Activated gamma-delta T cell treated with Interleukin-2 at 50 U/mL for 16 hours (primary cell): ENCODE results near the gene GPR183.

Experiments
- DNase-seq: peaks from one replicate; pipeline ENCODE4 v3.0.0-alpha.2; 2020

Gene GPR183

GRCh38 chr13:99339230-99339721 lies 32.1 kb upstream of the GPR183 start:
- no peak for DNase-seq

DNA sequence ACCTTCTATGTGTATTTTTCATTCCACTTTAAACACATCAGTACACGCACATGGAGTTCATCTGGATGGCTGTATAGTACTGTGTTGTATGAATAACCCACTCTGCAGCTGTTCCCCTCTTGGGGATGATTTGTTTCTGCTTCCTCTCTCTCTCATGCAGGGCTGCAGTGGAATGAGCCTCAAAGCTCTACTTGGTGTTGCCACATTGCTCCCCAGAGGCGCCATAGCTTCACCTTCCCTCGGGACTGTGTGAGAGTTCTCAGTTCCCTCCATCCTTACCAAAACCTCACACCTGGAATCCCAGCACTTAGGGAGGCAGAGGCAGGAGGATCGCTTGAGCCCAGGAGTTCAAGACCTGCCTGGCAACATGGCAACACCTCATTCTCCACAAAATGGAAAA lies 28.4 kb upstream of the GPR183 start:
- DNase-seq, result no peak

DNA sequence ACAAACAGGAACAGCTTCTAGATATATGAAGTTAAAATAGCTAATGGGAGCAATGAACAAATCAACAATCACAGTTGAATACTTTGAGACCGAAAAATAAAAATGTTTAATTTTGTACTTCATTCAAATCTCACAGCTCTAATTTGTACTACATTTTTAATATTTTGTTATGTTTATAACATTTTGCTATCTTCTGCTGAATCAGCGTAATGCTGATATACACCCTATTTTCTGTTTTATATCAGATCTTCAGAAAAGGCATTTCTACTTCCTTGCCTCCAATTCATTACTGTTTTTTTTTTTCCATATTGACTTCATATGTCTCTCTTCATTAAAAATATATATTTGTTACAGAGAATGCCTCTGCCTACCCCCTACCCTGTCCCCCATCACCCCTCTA lies 27.9 kb upstream of the GPR183 start:
- DNase-seq, result no peak

- DNase-seq, result no peak
Observed at GRCh38 chr13:99334221-99334620, 27.0 kb upstream of the GPR183 start.

- DNase-seq, result no peak
Observed at GRCh38 chr13:99332456-99332855, 25.3 kb upstream of the GPR183 start.

- DNase-seq, result no peak
Observed at GRCh38 chr13:99331881-99332293, 24.7 kb upstream of the GPR183 start.

DNA sequence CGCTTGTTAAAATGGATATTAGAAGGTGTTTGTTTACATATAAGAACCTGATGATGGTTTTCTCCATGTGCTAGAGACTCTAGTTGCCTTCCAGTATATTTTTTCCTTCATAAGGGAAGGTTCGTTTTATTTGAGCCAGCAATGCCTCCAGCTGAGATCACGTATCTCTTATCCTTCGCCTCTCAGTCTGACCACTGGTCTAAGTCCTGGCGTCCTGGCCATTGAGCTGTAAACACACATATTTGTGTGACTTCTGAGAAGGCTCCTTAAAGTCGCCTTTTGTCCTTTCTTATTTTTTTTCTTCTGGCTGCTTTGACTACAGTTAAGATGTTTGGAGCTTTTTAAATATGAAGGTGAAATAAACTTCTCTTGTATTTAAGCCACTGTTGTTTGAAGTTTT lies 23.7 kb upstream of the GPR183 start:
- no peak for DNase-seq

DNA sequence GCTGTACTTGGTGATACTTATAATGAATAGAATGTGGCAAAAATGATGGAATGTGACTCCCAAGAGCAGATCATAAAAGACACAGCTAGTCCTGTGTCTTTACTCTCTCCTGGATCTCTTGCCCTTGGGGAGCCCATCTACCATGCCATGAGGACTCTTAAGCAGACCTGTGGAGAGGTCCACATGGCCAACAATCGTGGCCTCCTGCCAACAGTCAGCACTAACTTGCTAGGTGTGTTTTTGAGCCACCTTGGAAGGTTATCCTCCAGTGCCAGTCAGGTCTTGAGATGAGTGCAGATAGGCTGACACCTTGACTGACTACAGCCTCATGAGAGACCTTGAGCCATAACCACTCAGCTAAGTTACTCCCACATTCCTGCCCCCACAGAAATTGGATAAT lies 22.3 kb upstream of the GPR183 start:
- DNase-seq, result no peak

GRCh38 chr13:99327761-99328160 lies 20.6 kb upstream of the GPR183 start:
- DNase-seq, result no peak

DNA sequence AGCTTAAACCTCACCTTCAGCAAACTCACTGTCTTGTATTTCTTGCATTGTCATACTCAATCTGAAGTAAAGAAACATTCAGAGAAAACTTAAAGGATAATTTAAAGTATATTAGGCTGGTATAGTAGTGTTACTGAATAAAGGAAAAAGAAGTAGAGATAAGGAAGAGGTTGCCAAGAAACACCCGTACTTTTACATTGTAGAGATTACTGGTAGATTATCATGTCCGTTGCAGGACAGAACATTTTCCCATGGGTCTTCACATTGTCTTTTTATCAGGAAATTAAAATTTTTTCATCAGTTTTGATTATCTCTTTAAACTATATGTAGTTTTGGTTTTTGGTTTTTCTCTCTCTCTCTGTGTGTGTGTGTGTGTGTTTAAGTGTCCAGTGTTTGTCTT lies 19.9 kb upstream of the GPR183 start:
- DNase-seq, result no peak

DNA sequence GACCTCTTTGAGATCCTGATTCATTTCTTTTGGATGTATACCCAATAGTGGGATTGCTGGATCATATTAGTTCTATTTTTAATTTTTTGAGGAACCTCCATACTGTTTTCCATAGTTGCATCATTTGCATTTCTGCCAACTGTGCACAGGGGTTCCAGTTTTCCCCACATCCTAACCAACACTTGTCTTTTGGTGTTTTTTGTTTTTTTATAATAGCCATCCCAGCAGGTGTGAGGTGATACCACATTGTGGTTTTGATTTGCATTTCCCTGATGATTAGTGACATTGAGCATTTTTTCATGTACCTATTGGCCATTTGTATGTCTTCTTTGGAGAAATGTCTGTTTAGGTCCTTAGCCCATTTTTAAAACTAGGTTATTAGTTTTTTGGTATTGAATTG lies 18.8 kb upstream of the GPR183 start:
- DNase-seq, result no peak

DNA sequence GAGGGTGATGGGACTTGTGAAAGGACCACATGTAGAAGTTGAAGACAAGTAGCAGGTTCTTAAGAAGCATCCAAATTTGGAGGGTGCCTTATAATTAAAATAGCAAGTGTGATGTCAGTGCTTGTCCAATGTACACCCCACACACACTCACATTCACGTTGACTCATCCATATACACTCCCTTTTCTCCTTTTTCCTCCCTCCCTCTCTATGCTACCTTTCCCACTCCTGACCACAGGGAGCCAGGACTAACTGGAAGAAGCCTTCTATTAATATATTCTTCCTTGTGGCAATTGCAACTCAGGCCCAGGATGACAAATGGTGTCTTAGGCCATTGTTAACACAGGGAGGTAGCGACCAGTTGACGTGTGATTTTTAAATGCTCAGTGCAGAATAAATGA lies 16.3 kb upstream of the GPR183 start:
- no peak for DNase-seq

DNA sequence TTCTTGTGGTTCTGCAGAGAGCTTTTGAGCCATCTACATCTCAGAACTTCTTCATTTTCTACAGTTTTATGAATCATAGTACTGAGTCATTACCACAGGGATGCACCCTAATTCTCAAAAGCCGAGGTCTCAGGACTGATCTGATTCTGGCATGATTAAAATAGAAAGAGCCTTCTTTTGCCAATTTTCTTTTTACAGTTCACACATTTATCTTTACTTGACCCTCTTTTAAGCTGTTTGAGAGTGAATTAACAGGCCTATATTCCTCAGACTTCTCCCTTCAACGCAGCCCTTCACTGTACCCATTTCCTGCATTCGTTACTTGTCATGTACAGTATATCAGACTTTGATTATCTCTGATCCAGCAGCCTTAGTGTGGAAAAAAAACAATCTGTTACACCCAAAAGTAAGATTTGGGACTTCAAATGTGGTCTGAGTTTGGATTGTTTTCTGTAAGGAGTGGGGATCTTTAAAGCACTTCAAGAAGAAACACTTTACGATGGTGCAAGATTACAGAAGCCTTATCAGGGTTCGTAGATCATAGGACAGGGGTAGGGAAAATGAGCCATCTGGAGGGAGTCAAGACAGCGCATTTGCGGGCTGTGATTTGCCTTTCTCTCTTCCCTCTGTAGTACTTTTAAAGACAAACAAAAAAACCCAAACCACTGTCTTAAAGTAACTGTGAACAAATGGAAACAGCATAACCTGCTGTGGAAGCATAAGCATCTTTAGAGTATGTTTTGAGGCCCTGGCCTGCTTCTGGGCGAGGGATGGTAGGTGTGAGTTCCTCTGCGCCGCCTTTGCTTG lies 15.3 kb upstream of the GPR183 start:
- DNase-seq, result no peak

DNA sequence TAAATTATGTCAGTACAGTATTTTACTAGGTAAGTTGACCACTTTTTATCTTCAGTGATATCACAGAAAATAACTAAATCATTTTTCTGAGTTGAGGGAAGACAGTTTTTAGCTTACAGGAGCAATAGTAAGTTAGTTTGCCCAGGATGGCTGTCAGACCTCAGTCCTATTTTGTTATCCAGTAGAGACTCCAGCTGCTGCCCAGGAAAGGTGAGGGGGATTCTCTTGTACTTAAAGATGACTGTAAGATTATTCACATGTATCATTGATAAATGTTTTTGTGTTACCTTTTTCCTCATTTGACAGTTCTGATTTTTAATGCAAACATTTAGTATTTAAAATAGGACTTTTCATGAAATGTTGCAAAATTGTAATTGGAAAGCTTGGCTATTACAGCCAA lies 14.5 kb upstream of the GPR183 start:
- no peak for DNase-seq

- no peak for DNase-seq
Observed at GRCh38 chr13:99320693-99321481, 13.7 kb upstream of the GPR183 start.

DNA sequence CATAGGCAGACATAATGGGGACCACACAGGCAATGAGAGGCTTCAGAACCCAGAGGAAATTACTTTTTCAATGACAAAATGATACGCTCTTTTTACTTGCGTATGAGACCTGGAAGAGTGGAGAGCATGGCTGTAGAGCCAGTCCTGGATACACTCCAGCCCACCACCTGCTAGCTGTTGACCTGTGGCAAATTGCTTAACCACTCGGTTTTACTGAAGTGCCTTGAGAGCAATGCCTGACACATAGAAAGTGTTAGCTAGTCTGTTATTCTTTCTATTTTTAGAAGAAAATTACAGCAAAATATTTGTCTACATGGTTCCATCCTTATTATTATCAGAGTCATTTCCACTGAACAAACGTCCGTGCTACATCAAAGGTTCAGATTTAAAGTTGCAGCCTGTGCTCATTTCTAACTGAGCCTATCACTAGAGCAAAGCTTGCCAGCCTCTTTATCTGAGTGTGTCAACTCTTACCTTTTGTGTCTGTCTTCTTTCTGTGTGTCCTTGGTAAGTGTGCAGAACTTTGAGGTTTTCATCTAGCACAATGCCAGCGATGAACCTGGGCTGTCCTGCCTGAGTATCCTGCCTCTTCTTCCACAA lies 9.6 kb upstream of the GPR183 start:
- no peak for DNase-seq

DNA sequence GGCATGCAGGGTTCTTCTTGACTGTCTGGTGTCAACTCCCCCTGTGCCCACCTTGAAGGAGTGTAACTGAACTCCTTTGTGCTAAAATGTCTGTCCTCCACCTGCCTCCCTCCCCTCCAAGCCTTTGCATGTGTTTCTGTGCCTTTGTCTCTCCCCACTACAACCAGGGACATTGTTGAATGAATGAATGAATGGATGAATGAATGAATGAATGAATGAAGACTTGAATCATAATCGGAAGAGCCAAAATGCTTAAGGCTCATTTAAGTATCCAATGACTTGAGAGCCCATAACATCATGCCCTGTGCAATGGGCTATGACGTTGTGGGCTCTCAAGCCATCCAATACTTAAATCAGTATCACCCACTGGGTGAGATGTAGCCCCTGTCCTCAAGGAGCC lies 9.0 kb upstream of the GPR183 start:
- DNase-seq, result no peak

GRCh38 chr13:99315186-99315585 lies 8.0 kb upstream of the GPR183 start:
- DNase-seq, result no peak

DNA sequence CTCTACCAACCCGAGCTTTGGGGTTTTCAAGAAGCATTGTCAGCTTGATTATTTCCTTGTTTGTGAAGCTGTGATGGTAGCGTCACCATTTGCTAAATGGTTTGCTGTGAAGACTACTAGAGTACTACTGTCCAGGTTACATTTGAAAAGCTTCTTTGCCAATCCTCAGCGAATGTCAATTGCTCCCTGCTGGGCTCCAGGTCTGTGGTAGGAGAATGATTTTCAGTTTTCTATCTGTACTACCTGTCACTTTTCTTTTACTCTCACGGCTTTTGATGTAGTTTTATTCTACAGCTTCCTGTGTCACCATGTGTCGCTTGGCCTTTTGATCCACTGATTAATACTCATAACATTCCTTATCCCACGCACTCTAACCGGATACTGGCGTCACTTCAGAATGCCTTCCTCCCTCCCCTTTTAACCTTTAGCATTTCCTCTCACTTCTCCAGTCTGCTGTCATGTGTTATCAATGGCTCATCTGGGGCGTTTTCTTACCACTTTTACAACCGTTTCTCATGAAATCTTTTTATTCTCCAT lies 7.5 kb upstream of the GPR183 start:
- DNase-seq, result no peak

- no peak for DNase-seq
Observed at GRCh38 chr13:99313941-99314340, 6.7 kb upstream of the GPR183 start.

- no peak for DNase-seq
Observed at GRCh38 chr13:99313501-99313900, 6.3 kb upstream of the GPR183 start.

- no peak for DNase-seq
Observed at GRCh38 chr13:99312493-99312883, 5.3 kb upstream of the GPR183 start.

DNA sequence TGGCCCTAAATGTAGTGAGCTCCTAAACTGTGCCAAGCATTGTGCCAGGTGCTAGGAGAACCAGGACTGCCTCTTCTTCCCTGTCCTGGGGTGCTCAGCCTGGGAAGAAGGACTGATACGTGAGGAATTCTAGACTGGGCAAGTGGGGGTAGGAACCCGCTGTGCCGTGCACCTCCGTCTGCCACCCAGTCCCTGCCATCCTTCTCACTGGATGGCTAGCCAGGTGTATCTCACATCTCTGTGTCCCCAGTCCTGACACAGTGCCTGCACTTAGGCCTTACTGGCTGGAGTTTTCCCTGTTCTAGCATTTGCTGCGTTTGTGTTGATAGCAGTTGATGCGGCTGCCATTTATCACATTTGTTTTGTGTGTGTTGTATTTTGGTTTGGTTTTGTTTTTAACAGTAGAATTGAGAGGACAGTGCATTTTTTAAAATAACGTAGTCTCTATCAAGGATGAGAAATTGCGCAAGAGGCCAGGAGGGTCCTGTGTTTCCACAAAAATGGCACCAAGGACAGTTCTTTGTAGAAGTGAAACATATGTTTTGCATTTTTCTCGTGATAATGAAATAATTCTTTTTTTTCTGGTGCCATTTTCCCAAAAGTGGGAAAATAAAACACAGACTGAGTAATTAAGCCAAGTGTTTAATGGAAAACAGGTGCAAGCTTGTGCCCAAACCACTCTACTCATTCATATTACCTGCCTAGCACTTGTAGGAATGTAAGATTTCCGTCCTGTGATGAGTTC lies 4.7 kb upstream of the GPR183 start:
- DNase-seq, result no peak
